Glomerular endothelial cell (primary cell): ENCODE data around the gene AGTRAP. TPM values are rescaled to one million over a fixed set of nuclear protein-coding genes. Genes with fewer than 3 reads are reported as not detected.

Experiments used
- DNase-seq: peaks from one replicate; pipeline ENCODE4 v3.0.0-alpha.2; 2011; ENCODE audit warnings: low read depth, low spot score; ENCODE audit errors: extremely low read depth
- total RNA-seq: library from RNA; depleted of rRNA; stranded (reverse); fragments of >200 nt; gene quantifications from 2 replicates; pipeline ENCODE4 v1.2.3, GENCODE V29; 2015

The AGTRAP gene
- total RNA-seq, 1 donor from 2014 or later: 54.1 TPM

DNA sequence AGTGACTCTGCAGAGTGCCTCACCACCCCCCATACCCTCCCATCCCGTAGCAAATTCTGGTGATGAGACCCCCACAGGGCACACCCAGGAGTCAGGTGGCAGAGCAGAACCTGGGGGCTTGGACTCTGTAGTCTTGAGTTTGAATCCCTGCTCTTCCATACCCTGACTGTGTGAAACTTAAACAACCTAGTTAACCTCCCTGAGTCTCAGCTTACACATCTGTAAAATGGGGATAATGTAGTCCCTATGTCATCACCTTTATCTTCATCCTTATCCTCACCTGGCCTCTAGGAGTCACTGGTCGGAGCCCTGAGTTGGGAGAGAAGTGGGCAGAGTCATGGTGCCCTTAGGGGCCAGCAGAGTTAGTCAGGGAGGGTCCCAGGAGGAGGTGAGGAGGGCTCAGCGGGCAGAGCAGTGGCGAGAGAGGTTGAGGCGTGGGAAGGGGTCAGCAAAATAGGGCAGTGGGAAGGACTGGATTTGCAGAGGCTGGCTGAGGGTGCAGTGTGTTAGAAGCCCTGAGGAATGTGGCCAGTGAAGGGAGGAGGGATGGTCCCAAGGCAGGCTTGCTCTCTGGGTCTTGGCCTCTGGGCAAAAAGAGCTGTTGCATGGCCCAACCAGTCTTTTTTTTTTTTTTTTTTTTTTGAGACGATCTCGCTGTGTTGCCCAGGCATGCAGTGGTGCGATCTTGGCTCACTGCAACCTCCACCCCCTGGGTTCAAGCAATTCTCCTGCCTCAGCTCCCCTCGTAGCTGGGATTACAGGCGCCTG, 44.6 kb downstream of the AGTRAP start:
- DNase-seq: no peak

GRCh38 chr1:11781297-11781696, 45.4 kb downstream of the AGTRAP start:
- DNase-seq: no peak

DNA sequence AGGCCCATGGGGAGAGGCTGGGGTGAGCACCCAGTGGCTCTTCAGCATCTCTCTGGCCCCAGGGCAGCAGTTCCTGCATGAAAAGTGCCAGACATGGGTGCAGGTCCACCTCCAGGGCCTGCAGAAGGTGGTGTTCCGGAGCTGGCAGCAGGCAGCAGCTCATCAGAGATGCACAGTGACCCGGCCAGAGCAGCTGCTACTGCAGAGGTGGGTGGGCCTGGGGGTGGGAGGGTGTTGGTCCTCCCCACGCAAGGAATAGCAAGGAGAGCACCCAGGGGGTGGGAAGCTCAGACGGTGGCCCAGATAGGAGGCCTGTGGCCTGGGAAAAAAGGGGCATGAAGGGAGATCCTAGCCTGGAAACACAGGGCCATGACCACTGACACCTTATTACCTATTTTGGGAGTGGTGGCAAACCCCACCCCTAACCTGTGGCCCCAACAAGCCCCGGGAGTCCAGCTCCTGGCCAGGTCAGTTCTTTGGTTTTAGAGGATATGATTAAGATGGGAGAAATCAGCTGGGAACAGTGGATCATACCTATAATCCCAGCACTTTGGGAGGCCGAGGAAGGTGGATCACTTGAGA, 46.3 kb downstream of the AGTRAP start:
- no peak for DNase-seq

DNA sequence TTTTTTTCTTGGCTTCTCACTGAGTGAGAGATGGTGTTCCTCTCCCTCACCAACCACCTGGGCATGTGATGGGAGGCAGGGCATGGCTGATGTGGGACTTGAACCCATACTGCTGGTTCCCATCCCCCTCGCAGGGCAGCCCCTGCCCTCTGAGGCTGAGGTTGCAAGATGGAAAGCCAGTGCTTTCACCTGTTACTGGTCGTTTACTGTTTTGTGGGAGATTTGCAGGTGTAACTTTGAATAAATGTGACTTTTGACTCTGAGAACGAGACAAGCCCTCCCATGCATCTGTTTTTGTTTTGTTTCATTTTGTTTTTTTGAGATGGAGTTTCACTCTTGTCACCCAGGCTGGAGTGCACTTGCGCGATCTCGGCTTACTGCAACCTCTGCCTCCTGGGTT, 47.6 kb downstream of the AGTRAP start:
- DNase-seq: no peak

DNA sequence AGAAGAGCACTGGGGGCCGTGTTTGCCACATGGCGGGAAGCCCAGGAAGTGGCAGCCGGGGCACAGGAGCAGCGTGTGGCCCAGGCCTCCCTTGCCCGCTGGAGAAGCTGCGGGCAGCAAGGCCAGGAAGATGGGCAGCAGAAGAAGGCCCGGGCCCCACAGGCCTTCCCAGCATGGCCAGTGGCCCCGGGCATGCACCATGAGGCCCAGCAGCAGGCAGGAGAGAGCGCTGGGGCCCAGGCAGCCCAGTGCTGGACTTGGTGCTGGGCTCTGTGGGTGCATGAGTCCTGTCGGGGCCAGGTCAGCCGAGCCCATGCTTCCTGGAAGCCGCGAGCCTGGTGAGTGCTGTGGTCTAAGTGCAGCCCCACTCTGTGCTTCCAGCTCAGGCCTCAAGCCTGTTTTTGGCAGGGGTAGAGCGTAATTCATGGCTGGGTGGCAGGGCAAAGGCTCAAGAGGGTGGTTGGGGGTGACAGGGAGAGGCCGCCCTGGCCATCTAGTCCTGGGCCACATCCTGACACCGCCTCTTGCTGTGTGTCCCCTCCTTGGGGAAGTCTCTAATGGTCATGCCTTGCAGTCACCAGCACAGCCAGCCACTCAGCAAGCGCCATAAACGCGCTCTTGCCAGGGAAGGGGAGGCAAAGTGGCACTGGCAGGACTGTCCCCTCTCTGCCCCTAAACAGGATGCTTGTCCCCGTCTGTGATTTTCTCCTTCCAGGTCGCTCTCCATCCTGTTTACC, 48.5 kb downstream of the AGTRAP start:
- DNase-seq: no peak

- no peak for DNase-seq
These were observed 49.2 kb downstream of the AGTRAP start for GRCh38 chr1:11784993-11785769.

- DNase-seq: no peak
These were observed 50.2 kb downstream of the AGTRAP start for GRCh38 chr1:11786168-11786567.

GRCh38 chr1:11787251-11787803, 51.4 kb downstream of the AGTRAP start:
- no peak for DNase-seq

DNA sequence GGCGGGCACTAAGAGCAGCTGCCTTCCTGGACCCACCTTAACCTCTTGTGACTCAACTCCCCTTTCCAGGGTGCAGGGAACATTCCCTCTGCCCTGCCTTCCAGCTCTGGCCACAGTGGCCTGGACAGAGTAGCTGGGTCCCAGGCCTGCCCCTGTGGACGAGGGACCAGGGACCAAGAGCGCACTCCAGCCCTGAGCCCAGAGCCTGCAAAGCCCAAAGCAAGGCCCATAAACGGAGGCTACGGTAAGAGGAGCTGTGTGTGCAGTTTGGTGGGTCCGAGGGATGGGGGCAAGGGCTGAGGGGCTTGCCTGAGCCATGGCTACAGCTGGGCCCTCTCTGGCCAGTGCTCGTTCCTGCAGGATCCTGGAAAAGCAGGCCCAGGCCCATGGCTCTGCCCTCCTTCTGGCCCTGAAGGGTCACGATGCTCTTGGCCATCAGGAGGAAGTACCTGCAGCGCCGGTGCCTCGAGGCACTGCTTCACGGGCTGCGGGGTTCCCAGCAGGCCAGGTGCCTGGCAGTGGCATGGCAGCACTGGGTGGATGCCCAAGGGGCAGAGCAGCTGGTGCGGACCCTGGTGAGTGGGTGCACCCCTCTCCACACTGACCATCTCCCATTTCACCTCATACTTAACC, 52.0 kb downstream of the AGTRAP start:
- DNase-seq: no peak

- no peak for DNase-seq
These were observed 52.7 kb downstream of the AGTRAP start for GRCh38 chr1:11788549-11789053.

DNA sequence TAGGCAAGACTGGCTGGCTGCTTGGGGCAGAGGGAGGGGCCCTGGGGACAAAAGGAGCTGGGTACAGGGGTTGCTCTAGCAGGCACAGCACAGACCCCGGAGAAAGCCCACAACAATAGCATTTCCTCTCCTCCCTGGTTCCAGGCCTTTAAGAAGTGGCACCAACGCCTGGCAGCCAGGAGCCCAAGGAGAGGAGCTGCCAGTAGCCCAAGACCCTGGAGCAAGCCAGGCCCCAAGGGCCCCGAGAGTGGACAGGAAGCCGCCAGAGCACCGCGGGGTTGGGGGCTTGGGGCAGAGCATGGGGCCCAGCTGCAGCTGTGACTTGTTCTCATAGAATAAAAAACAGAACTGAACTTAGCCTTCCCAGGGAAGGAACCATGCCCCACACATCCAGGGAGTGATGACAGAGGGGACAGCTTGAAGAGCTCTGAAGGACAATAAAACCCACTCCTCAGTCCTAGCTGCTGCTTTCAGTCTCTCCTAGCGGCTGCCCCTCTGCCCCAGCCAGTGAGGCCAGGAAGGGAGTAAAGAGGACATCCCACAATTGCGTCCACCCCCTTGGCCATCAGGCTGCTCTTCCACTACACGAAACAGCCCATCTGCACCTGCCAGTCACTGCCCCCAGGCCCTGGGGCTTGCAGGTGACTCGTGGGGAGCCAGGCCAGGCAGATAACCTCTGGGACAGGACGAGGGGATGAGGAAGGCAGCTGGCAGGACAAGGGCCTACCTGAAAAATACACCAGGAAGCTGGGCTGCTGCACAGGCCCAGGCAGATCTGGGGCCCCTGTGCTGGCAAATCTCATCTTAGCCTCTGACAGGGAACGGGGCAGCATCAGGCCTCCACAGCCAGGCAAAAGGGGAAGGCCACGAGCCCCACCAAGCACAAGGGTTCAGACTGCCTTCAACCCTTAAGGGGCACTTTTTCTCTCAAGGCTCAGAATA, 53.5 kb downstream of the AGTRAP start:
- DNase-seq: no peak

- DNase-seq: no peak
These were observed 54.4 kb downstream of the AGTRAP start for GRCh38 chr1:11790101-11790879.

- DNase-seq: no peak
These were observed 55.2 kb downstream of the AGTRAP start for GRCh38 chr1:11790880-11791715.

DNA sequence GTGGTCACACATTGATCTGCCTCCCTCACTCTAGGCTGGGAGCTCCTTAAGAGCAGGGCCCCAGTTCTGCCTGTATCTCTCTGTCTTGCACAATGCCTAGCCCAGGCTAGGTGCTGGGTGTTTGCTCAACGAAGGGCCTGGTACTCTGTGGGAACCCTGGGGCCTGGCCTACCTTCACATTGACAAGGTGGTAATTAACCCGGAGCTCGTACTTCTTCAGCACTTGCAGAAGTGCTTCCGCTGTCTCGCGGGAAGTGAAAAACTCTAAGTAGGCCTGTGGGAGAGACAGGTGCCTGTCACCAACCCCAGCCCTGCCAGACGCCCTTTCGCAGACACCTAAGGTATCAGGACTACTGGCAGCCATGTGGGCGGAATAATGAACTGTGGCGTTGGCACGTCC, 56.2 kb downstream of the AGTRAP start:
- no peak for DNase-seq

- no peak for DNase-seq
These were observed 57.9 kb downstream of the AGTRAP start for GRCh38 chr1:11793819-11794218.

DNA sequence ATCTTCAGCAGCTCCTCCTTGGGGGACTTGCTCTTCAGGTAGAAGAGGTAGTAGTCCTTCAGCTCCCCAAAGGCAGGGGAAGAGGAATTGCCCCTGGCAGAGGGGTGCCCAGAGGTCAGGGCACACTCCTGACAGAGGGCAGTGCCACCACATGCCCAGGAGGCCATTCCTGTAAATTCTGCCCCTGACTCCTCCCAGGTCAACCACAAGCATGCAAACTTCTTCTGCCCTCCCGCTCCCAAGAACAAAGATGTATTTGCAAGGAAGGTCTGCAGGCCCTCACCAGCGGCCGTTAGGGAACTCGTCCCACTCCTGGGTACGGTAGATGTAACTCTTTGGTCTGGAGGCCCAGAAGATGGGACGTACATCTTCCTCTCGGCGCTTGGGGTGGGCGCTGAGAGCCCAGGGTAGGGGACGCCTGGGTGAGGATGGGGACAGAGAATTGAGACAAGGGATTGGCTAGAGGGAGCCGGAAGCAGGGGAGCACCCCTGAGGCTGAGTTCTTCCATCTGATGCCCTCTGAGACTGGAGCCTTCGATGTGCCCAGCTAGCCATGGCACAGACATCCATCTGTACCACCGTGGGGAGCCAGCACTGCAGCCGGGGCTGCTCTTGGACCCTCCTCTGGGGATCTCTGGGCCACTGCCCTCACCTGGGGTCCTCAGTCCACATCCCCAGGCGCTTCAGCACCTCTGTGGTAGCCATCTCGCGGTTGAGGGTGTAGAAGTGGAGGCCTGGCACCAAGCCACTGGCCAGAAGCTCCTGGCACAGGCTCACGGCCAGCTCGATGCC, 58.7 kb downstream of the AGTRAP start:
- DNase-seq: no peak
